Measurements from ENCODE around the gene CD99. TPM values are rescaled to one million over a fixed set of nuclear protein-coding genes. Genes with fewer than 3 reads are reported as not detected.
"Not testable (repeated sequence)": the region's sequence is repeated elsewhere in the genome, so short reads cannot be mapped to it uniquely, and the experiment has no call there.

The CD99 gene
- total RNA-seq, 1 donor from 2014 or later = 362 TPM

- DNase-seq (ENCODE audit: low spot score, unreplicated experiment) = no peak
- Mint-ChIP-seq H3K9me3 (ENCODE audit: low read depth) (no peaks in the 10 kb centered on the region), H3K4me3 (ENCODE audit: low read depth) (no peak overlapping the region), H3K36me3 (ENCODE audit: insufficient read depth) (peaks cover 44% of the 10 kb centered on the region), H3K4me1 (ENCODE audit: low read depth) (peaks cover 2% of the 10 kb centered on the region), H3K27me3 (no peaks in the 10 kb centered on the region), H3K27ac (peak overlapping the region; percentile 80)
- no peak for TF ChIP-seq CTCF (IDR thresholded peaks at IDR 0.05; ENCODE audit: unreplicated experiment)
Measured at GRCh38 chrX:2717312-2717711, 26.2 kb downstream of the CD99 start.

- no peak overlapping the region for H3K4me3 Mint-ChIP-seq (ENCODE audit: low read depth)
- no peak for DNase-seq (ENCODE audit: low spot score, unreplicated experiment)
- H3K36me3 Mint-ChIP-seq (ENCODE audit: insufficient read depth) = peaks cover 54% of the 10 kb centered on the region
- H3K27ac Mint-ChIP-seq = no peak overlapping the region
- no peaks in the 10 kb centered on the region for H3K27me3 Mint-ChIP-seq
- TF ChIP-seq CTCF (IDR thresholded peaks at IDR 0.05; ENCODE audit: unreplicated experiment) = no peak
- peaks cover 2% of the 10 kb centered on the region for H3K4me1 Mint-ChIP-seq (ENCODE audit: low read depth)
- H3K9me3 Mint-ChIP-seq (ENCODE audit: low read depth) = no peaks in the 10 kb centered on the region
Measured at GRCh38 chrX:2718821-2719220, 27.7 kb downstream of the CD99 start.

GRCh38 chrX:2719774-2720447 is 28.8 kb downstream of the CD99 start:
- H3K4me1 Mint-ChIP-seq (ENCODE audit: low read depth) = peaks cover 2% of the 10 kb centered on the region
- DNase-seq (ENCODE audit: low spot score, unreplicated experiment) = no peak
- no peak overlapping the region for H3K4me3 Mint-ChIP-seq (ENCODE audit: low read depth)
- no peaks in the 10 kb centered on the region for H3K9me3 Mint-ChIP-seq (ENCODE audit: low read depth)
- no peak for TF ChIP-seq CTCF (IDR thresholded peaks at IDR 0.05; ENCODE audit: unreplicated experiment)
- no peaks in the 10 kb centered on the region for H3K27me3 Mint-ChIP-seq
- peaks cover 58% of the 10 kb centered on the region for H3K36me3 Mint-ChIP-seq (ENCODE audit: insufficient read depth)
- H3K27ac Mint-ChIP-seq = no peak overlapping the region

- no peak for TF ChIP-seq CTCF (IDR thresholded peaks at IDR 0.05; ENCODE audit: unreplicated experiment)
- no peaks in the 10 kb centered on the region for H3K27me3 Mint-ChIP-seq
- no peaks in the 10 kb centered on the region for H3K4me1 Mint-ChIP-seq (ENCODE audit: low read depth)
- no peak overlapping the region for H3K27ac Mint-ChIP-seq
- no peak overlapping the region for H3K4me3 Mint-ChIP-seq (ENCODE audit: low read depth)
- H3K36me3 Mint-ChIP-seq (ENCODE audit: insufficient read depth) = peaks cover 55% of the 10 kb centered on the region
- DNase-seq (ENCODE audit: low spot score, unreplicated experiment) = no peak
- no peaks in the 10 kb centered on the region for H3K9me3 Mint-ChIP-seq (ENCODE audit: low read depth)
Measured at GRCh38 chrX:2723286-2723879, 32.3 kb downstream of the CD99 start.

GRCh38 chrX:2727264-2727663 is 36.2 kb downstream of the CD99 start:
- H3K27me3 Mint-ChIP-seq; H3K4me3 Mint-ChIP-seq (ENCODE audit: low read depth); DNase-seq (ENCODE audit: low spot score, unreplicated experiment); H3K27ac Mint-ChIP-seq; H3K9me3 Mint-ChIP-seq (ENCODE audit: low read depth); H3K4me1 Mint-ChIP-seq (ENCODE audit: low read depth): not testable (repeated sequence)
- H3K36me3 Mint-ChIP-seq (ENCODE audit: insufficient read depth) = peaks cover 53% of the 10 kb centered on the region

GRCh38 chrX:2732076-2732475 is 41.0 kb downstream of the CD99 start:
- Mint-ChIP-seq H3K27ac (peak overlapping the region; percentile 52), H3K4me1 (ENCODE audit: low read depth) (no peaks in the 10 kb centered on the region)

More at GRCh38 chrX:2732076-2732475, 41.0 kb downstream of the CD99 start:
- H3K9me3 Mint-ChIP-seq (ENCODE audit: low read depth) = peaks cover 2% of the 10 kb centered on the region
- no peaks in the 10 kb centered on the region for H3K27me3 Mint-ChIP-seq
- no peak for DNase-seq (ENCODE audit: low spot score, unreplicated experiment)
- peaks cover 55% of the 10 kb centered on the region for H3K36me3 Mint-ChIP-seq (ENCODE audit: insufficient read depth)
- TF ChIP-seq CTCF (IDR thresholded peaks at IDR 0.05; ENCODE audit: unreplicated experiment) = no peak
- H3K4me3 Mint-ChIP-seq (ENCODE audit: low read depth) = no peak overlapping the region
